ENCODE measurements around the gene DPEP3. TPM values are rescaled to one million over a fixed set of nuclear protein-coding genes. Genes with fewer than 3 reads are reported as not detected.

DPEP3 gene
- total and polyA plus RNA-seq, 2 experiments from 2014 or later: not detected

DNA sequence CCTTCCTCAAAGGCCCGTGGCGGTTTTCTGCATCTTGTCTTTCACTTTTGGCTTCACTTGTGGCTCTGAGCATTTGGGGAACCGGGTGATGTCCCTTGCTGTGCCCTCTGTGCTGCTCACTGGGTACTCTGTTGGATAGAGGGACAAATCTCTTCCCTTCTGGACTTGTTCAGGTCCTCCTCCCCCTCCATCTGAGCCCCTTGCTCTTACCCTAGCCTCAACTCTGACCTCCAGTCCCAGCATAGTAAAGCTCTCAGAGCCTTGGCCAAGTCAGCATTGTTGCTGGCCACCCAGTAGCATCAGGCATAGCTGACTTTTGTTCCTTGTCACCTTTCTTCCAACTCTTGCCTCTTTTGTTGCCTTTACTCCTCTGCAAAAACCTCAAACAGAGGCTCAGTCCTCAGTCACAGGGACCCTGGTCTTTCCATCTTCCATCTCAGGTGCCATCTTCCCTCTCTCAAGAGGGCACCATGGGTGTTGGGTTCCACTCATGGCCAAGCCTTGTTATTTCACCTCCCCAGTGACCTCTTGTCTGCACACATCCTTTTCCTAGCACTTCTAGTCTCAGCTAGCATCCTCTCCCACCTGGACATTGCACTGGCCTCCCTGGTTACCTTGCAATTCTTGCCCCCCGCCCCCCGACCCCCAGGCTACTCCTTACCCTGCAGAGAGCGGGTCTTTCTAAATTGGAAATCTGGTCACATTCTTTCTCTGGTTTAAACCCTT is 43.3 kb downstream of the DPEP3 start:
- Histone ChIP-seq H4K20me1 (ENCODE audit: insufficient read depth) (no peaks in the 10 kb centered on the region), H3K9ac (peak overlapping the region; percentile 92), H3K36me3 (ENCODE audit: low read depth) (peaks cover 9% of the 10 kb centered on the region; the same call in 1 of the 2 replicates), H3K27me3 (replicated peaks; ENCODE audit: insufficient read depth) (no peaks in the 10 kb centered on the region), H3K4me1 (ENCODE audit: insufficient read depth) (peaks cover 15% of the 10 kb centered on the region), H3F3A (ENCODE audit: insufficient read depth) (peaks cover 29% of the 10 kb centered on the region), H3K4me2 (ENCODE audit: unreplicated experiment) (peak overlapping the region; percentile 91), H3K9me2 (ENCODE audit: insufficient read depth) (no peaks in the 10 kb centered on the region), H2AFZ (peak overlapping the region; percentile 69), H3K27ac (peak overlapping the region; percentile 79), H3K4me3 (peak overlapping the region; percentile 92), H3K9me3 (ENCODE audit: low read depth) (no peaks in the 10 kb centered on the region), H3K79me2 (ENCODE audit: insufficient read depth) (0 out of 2 replicates have a peak, but pooled peaks cover 3% of the 10 kb centered on the region)
- WGBS, 2 experiments (ENCODE audit: low coverage in 1 of 2, low lambda C conversion rate in 2 of 2, missing lambda C conversion rate in 2 of 2): 52 to 54% methylated on average over 6 of the region's 6 CpGs
- in situ Hi-C loops (cut with MboI): no loop called here
- TF ChIP-seq EZH2phosphoT487 (IDR thresholded peaks at IDR 0.05; ENCODE audit: insufficient read depth, low read depth): no peak
- TF ChIP-seq EZH2 (IDR thresholded peaks at IDR 0.05; ENCODE audit: insufficient read depth, poor library complexity, severe bottlenecking): no peak
- DNase-seq: peak; percentile 91

DNA sequence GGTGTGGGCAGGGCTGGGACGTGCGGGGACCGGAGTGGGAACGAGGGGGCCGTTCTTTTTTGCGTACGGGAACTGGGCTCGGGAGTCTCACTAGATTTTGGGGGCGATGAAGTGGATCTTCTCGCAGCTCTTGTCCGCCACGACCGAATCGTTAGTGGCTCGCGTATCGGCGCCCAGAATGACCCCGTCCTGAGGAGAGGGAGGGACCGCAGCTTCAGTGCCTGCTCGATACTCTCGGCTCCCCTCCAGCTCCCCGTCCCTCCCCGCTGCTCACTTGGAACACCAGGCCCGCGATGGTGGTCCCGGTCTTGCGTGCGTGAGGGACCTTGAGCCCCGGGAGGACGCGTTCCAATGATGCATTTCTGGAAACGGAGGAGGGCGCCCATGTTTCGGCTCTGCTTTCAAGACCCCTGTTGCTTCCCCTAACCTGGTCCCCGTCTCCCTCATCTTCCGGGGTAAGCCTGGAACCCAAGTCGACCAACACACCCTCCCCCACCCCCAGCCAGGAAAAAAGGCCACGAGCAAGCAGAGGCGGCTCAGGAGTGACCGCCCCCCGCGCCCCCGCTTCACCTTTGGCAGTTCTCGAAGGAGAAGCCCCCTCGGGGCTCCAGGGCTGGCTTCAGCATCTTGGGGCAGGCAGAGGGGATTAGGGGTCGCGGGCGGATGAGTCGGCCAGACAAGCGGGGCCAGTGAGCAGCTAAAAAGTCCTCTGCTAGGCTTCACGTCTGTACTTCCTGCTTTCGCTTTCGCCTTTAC is 44.0 kb downstream of the DPEP3 start, which contains the start of gene PSMB10:
Gene PSMB10, minus strand, starts transcription at position 727 of the 756 bp plus-strand sequence. Its CDS starts 101 bp downstream, at position 626.
- WGBS, 2 experiments (ENCODE audit: low coverage in 1 of 2, low lambda C conversion rate in 2 of 2, missing lambda C conversion rate in 2 of 2): 1% methylated on average over 48 to 53 of the region's 54 CpGs
- Histone ChIP-seq H4K20me1 (ENCODE audit: insufficient read depth) (no peaks in the 10 kb centered on the region), H2AFZ (peak within 1 kb of the TSS; percentile 69), H3K36me3 (ENCODE audit: low read depth) (peaks cover 3% of the 10 kb centered on the region; the same call in 1 of the 2 replicates), H3K4me1 (ENCODE audit: insufficient read depth) (peaks cover 15% of the 10 kb centered on the region), H3K4me2 (ENCODE audit: unreplicated experiment) (peak within 1 kb of the TSS; percentile 91), H3K9ac (peak within 1 kb of the TSS; percentile 92), H3K9me2 (ENCODE audit: insufficient read depth) (no peaks in the 10 kb centered on the region), H3F3A (ENCODE audit: insufficient read depth) (peaks cover 24% of the 10 kb centered on the region), H3K27ac (peak within 1 kb of the TSS; percentile 79), H3K4me3 (peak within 1 kb of the TSS; percentile 92), H3K79me2 (ENCODE audit: insufficient read depth) (0 out of 2 replicates have a peak, but pooled peaks cover 3% of the 10 kb centered on the region), H3K27me3 (replicated peaks; ENCODE audit: insufficient read depth) (no peaks in the 10 kb centered on the region), H3K9me3 (ENCODE audit: low read depth) (no peaks in the 10 kb centered on the region)
- in situ Hi-C loops (cut with MboI): no loop called here
- peak; percentile 59 for DNase-seq
- TF ChIP-seq EZH2phosphoT487 (IDR thresholded peaks at IDR 0.05; ENCODE audit: insufficient read depth, low read depth) (no peak), EZH2 (IDR thresholded peaks at IDR 0.05; ENCODE audit: insufficient read depth, poor library complexity, severe bottlenecking) (no peak)

GRCh38 chr16:67935402-67936123 is 44.7 kb downstream of the DPEP3 start:
- Histone ChIP-seq H3K4me1 (ENCODE audit: insufficient read depth) (peaks cover 15% of the 10 kb centered on the region), H3K9me3 (ENCODE audit: low read depth) (no peaks in the 10 kb centered on the region), H3K27ac (peak overlapping the region; percentile 79), H3K4me2 (ENCODE audit: unreplicated experiment) (peak overlapping the region; percentile 91), H4K20me1 (ENCODE audit: insufficient read depth) (no peaks in the 10 kb centered on the region), H3K79me2 (ENCODE audit: insufficient read depth) (0 out of 2 replicates have a peak, but pooled peaks cover 3% of the 10 kb centered on the region), H3K4me3 (peak overlapping the region; percentile 92), H3K9ac (peak overlapping the region; percentile 92), H3F3A (ENCODE audit: insufficient read depth) (peaks cover 18% of the 10 kb centered on the region), H2AFZ (peak overlapping the region; percentile 69), H3K9me2 (ENCODE audit: insufficient read depth) (no peaks in the 10 kb centered on the region), H3K36me3 (ENCODE audit: low read depth) (no peaks in the 10 kb centered on the region; the same call in 1 of the 2 replicates), H3K27me3 (replicated peaks; ENCODE audit: insufficient read depth) (no peaks in the 10 kb centered on the region)
- in situ Hi-C loops (cut with MboI): no loop called here
- 2 to 4% methylated on average over 55 of the region's 55 CpGs for WGBS, 2 experiments (ENCODE audit: low coverage in 1 of 2, low lambda C conversion rate in 2 of 2, missing lambda C conversion rate in 2 of 2)
- TF ChIP-seq EZH2 (IDR thresholded peaks at IDR 0.05; ENCODE audit: insufficient read depth, poor library complexity, severe bottlenecking) (no peak), EZH2phosphoT487 (IDR thresholded peaks at IDR 0.05; ENCODE audit: insufficient read depth, low read depth) (no peak)
- DNase-seq: peak; percentile 96

DNA sequence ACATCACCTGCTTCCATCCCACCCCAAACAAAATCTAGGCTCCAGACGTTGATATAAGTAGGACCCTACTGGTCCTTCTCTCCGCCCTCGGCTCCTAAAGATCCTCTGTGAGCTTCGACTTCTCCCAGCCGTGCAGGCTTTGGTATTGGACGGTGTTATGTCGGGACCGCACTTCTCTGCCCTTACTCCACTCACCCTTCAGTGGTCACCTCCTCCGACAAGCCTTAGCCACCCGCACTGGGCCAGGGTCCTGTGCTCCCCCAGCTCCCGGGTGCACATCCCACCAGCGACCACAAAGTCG is 45.2 kb downstream of the DPEP3 start:
- Histone ChIP-seq H3K9ac (peak overlapping the region; percentile 92), H3K27ac (peak overlapping the region; percentile 79; the same call in 1 of the 2 replicates), H2AFZ (peak overlapping the region; percentile 34), H3K36me3 (ENCODE audit: low read depth) (no peaks in the 10 kb centered on the region), H4K20me1 (ENCODE audit: insufficient read depth) (no peaks in the 10 kb centered on the region), H3K27me3 (replicated peaks; ENCODE audit: insufficient read depth) (no peaks in the 10 kb centered on the region), H3K4me3 (peak overlapping the region; percentile 92), H3K4me2 (ENCODE audit: unreplicated experiment) (peak overlapping the region; percentile 91), H3K9me3 (ENCODE audit: low read depth) (no peaks in the 10 kb centered on the region), H3F3A (ENCODE audit: insufficient read depth) (peaks cover 15% of the 10 kb centered on the region), H3K9me2 (ENCODE audit: insufficient read depth) (no peaks in the 10 kb centered on the region), H3K4me1 (ENCODE audit: insufficient read depth) (peaks cover 15% of the 10 kb centered on the region), H3K79me2 (ENCODE audit: insufficient read depth) (0 out of 2 replicates have a peak, but pooled peaks cover 3% of the 10 kb centered on the region)
- in situ Hi-C loops (cut with MboI): no loop called here
- DNase-seq: peak; percentile 36
- TF ChIP-seq EZH2phosphoT487 (IDR thresholded peaks at IDR 0.05; ENCODE audit: insufficient read depth, low read depth) (no peak), EZH2 (IDR thresholded peaks at IDR 0.05; ENCODE audit: insufficient read depth, poor library complexity, severe bottlenecking) (no peak)
- 33% methylated on average over 12 to 13 of the region's 13 CpGs for WGBS, 2 experiments (ENCODE audit: low coverage in 1 of 2, low lambda C conversion rate in 2 of 2, missing lambda C conversion rate in 2 of 2)

Measured in GM23248 (cell line).